ENCODE results near the gene SGCD. TPM values are rescaled to one million over a fixed set of nuclear protein-coding genes. Genes with fewer than 3 reads are reported as not detected.

The SGCD gene
- total and polyA plus RNA-seq, 9 of the 15 experiments (the other 6 are each of a cell fraction or from before 2014, with no cell fraction given): not detected

GRCh38 chr5:156588306-156588705 lies 261.3 kb downstream of the SGCD start:
- no peak for FAIRE-seq
- 0% methylated on average over 2 of the region's 2 CpGs for WGBS (ENCODE audit: insufficient coverage, low coverage, missing lambda C conversion rate)

More at GRCh38 chr5:156588306-156588705, 261.3 kb downstream of the SGCD start:
- Histone ChIP-seq H3K9me3 (replicated peaks; ENCODE audit: control insufficient read depth, insufficient read depth, low read depth, low read length) (no peaks in the 10 kb centered on the region; the same call in 1 of the 2 replicates), H3K9ac (ENCODE audit: insufficient read depth in 1 of 2, low read depth in 2 of 2, low read length in 2 of 2) (no peak overlapping the region), H2AFZ (ENCODE audit: low read depth, low read length) (no peak overlapping the region), H3K4me2 (ENCODE audit: insufficient read depth, low read length) (no peak overlapping the region), H3K79me2 (ENCODE audit: control insufficient read depth, insufficient read depth, low read length) (no peaks in the 10 kb centered on the region), H3K36me3 (ENCODE audit: control insufficient read depth, insufficient read depth, low read length) (no peaks in the 10 kb centered on the region), H3K9me1 (ENCODE audit: control insufficient read depth, insufficient read depth, low read length) (no peaks in the 10 kb centered on the region), H3K27ac (ENCODE audit: extremely low read depth, low read depth, low read length) (no peak overlapping the region), H3K4me3 (no peak overlapping the region), H3K27me3 (ENCODE audit: control insufficient read depth in 2 of 2, insufficient read depth in 2 of 2, low read length in 2 of 2) (no peaks in the 10 kb centered on the region), H3K4me1 (replicated peaks in 1 of 2; ENCODE audit: control insufficient read depth in 2 of 2, insufficient read depth in 2 of 2, low read length in 2 of 2) (no peaks in the 10 kb centered on the region), H4K20me1 (replicated peaks; ENCODE audit: control insufficient read depth, insufficient read depth, low read length) (no peaks in the 10 kb centered on the region)
- CTCF ChIA-PET (ENCODE audit: low intra/inter-chr PET ratio): no interaction called here
- POLR2A ChIA-PET: no interaction called here
- no peak for TF ChIP-seq ZNF76 (CRISPR knock-in tag; IDR thresholded peaks at IDR 0.05; ENCODE audit: borderline replicate concordance)
- TF ChIP-seq ARID1B (IDR thresholded peaks at IDR 0.05): no peak
- TF ChIP-seq GTF3C2 (IDR thresholded peaks at IDR 0.05; ENCODE audit: borderline replicate concordance, extremely low read depth, insufficient read length): no peak
- no peak for TF ChIP-seq FUS (optimal IDR thresholded peaks at IDR 0.05; ENCODE audit: low read depth, low read length)
- no peak for TF ChIP-seq ZNF277 (CRISPR knock-in tag; IDR thresholded peaks at IDR 0.05; ENCODE audit: borderline replicate concordance)
- no peak for TF ChIP-seq RBBP5 (IDR thresholded peaks at IDR 0.05; ENCODE audit: borderline replicate concordance, insufficient read depth, low read length, poor library complexity, severe bottlenecking)
- no peak for TF ChIP-seq ZNF324 (CRISPR knock-in tag; IDR thresholded peaks at IDR 0.05)
- TF ChIP-seq ZNF12 (CRISPR knock-in tag; IDR thresholded peaks at IDR 0.05): no peak
- TF ChIP-seq TCF3 (CRISPR knock-in tag; IDR thresholded peaks at IDR 0.05): no peak
- no peak for TF ChIP-seq GMEB1 (CRISPR knock-in tag; IDR thresholded peaks at IDR 0.05)
- TF ChIP-seq ZNF589 (CRISPR knock-in tag; IDR thresholded peaks at IDR 0.05; ENCODE audit: low read depth): no peak
- no peak for TF ChIP-seq ZNF121 (CRISPR knock-in tag; conservative IDR thresholded peaks at IDR 0.05)
- TF ChIP-seq ZFP1 (CRISPR knock-in tag; IDR thresholded peaks at IDR 0.05): no peak
- TF ChIP-seq MAX (CRISPR knock-in tag; IDR thresholded peaks at IDR 0.05): no peak
- no peak for TF ChIP-seq ZBTB17 (CRISPR knock-in tag; IDR thresholded peaks at IDR 0.05)
- TF ChIP-seq ZNF3 (CRISPR knock-in tag; IDR thresholded peaks at IDR 0.05): no peak
- ATAC-seq: no peak
- DNase-seq (ENCODE audit: extremely low read depth in 1 of 4, low spot score in 3 of 4): no peak
- in situ Hi-C loops (cut with MboI): no loop called here
- no TSS peak for BruUV-seq (replicated peaks)
- intact Hi-C loops (cut with micrococcal nuclease): no loop called here
